NT2/D1 (cell line): Measurements from ENCODE around the gene CNTNAP1.

ENCODE experiments used
- SUZ12 ChIP-seq: IDR thresholded peaks from 2 replicates; pipeline ENCODE4 v1.6.1; 2011; ENCODE audit not compliant: insufficient read length, insufficient read depth; ENCODE audit errors: extremely low read depth
- YY1 ChIP-seq: IDR thresholded peaks from 2 replicates; pipeline ENCODE4 v1.6.1; 2011; ENCODE audit not compliant: insufficient read length, insufficient read depth
- ZNF274 ChIP-seq: IDR thresholded peaks from 2 replicates; pipeline ENCODE4 v1.6.1; 2011; ENCODE audit warnings: mild to moderate bottlenecking, low read depth, low read length

DNA sequence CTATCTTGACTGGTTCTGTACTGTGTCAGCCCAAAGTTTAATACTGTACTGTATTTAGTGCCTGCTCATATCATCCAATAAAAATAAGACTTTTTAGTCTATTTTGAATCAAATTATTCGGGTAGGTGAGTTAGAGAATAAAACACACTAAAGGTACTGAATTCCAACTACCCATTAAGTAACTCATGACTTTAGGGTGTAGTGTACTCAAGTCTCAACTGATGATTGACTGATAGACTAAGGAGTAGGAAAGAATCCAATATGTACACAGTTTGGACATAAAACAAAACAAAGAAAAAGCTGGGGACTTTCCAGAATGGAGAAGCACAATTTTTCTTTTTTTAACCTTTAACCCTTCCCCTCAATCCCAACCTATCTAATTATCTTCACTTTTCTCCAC is 58.4 kb downstream of the CNTNAP1 start:
- TF ChIP-seq ZNF274 (no peak), SUZ12 (no peak), YY1 (no peak)
